IPS-18c (cell line): Measurements from ENCODE around the gene RALY.

Experiments
- H3K4me3 ChIP-seq: 2 replicates; pipeline ENCODE4 v1.7.0; 2013; ENCODE audit warnings: low read depth, mild to moderate bottlenecking, low read length, moderate library complexity; ENCODE audit not compliant: insufficient read depth
- H3K9me3 ChIP-seq: one replicate; pipeline ENCODE4 v1.6.1; 2013; ENCODE audit warnings: mild to moderate bottlenecking, low read length, moderate library complexity; ENCODE audit not compliant: control insufficient read depth, insufficient read depth

Gene RALY

DNA sequence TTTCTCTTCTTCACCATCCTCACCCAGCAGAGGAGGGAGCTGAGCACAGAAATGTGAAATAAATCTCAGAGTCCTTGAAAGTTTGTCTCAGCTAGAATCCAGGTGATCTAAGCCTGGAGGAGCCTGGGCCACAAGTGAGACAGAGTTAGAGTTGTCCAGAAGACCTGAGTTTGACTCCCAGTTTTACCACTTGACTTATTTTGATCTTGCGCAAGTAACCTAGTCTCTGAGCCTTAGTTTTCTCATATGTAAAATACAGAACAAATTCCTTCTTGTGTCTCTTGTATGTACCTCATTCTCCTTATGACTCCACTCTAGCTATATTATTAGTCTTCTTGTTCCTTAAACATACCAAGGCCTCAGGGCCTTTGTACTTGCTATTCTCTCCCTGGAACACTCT is 36.7 kb downstream of the RALY start:
- Histone ChIP-seq H3K9me3 (no peaks in the 10 kb centered on the region), H3K4me3 (no peak overlapping the region)

GRCh38 chr20:34033903-34034302 is 40.2 kb downstream of the RALY start:
- no peak overlapping the region for H3K4me3 ChIP-seq
- no peaks in the 10 kb centered on the region for H3K9me3 ChIP-seq

DNA sequence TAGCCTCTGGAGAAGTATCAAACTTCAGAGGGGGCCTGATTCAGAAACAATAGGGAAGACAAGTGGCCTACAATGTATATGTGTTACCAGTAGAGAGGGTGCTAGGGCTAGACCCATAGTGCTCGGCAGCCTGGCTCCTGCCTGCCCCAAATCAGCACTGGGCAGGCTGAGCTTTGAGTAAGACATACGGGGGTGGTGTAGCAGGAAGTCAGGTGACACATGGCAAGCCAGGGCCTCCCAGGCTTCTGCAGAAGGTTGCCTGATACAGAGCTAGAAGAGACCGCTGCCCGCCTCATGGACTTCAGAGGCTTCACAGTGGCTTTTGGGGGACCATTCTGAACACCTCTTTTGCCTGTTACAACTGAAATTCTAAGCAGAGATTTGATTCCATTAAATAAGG is 43.4 kb downstream of the RALY start:
- no peaks in the 10 kb centered on the region for H3K9me3 ChIP-seq
- H3K4me3 ChIP-seq, result no peak overlapping the region

DNA sequence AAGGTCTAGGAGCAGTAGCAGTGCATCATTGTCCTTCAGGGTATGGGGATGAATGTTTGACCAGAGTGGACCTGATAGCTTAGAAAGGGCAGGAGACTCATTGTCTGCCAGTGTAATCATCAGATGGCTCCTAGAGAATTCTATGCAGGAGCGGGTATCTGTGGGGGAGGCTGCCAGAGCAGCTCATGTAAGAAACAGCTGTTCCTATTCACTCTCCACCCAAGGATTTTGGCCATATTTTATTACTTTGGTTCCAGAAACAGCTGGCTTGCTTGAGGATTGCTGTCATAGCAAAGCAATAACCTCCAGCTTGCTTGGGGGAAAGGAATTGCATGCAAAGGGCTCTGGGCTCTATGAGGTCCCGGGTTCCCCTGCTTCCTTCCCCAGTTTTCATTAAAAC is 44.1 kb downstream of the RALY start:
- no peaks in the 10 kb centered on the region for H3K9me3 ChIP-seq

GRCh38 chr20:34040300-34040995 is 46.7 kb downstream of the RALY start:
- Histone ChIP-seq H3K4me3 (no peak overlapping the region), H3K9me3 (no peaks in the 10 kb centered on the region)

More for the DNA sequence above, 44.1 kb downstream of the RALY start:
- H3K4me3 ChIP-seq, result no peak overlapping the region

DNA sequence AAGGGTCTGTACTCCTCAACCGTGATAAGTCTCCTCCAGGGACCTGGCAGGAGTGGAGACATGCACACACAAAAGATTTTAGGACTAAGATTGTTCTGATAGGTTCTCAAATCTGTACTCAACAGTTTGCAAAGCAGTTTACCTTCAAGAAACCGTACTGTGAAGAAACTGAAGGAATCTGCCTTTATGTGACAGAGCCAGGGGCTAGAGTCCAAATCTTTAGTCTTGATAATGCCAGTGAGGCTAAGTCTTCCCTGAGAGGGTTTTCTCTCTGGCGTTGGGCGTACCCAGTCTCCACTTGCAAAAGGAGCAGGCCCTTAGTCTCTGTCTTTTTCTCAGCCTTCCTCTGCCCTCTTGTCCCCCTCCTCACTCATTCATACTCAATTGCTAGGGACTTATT is 47.5 kb downstream of the RALY start:
- no peaks in the 10 kb centered on the region for H3K9me3 ChIP-seq
- H3K4me3 ChIP-seq, result no peak overlapping the region; the same call in 1 of the 2 replicates

GRCh38 chr20:34042262-34042661 is 48.6 kb downstream of the RALY start:
- Histone ChIP-seq H3K9me3 (no peaks in the 10 kb centered on the region), H3K4me3 (no peak overlapping the region)

GRCh38 chr20:34043025-34043424 is 49.3 kb downstream of the RALY start:
- Histone ChIP-seq H3K9me3 (no peaks in the 10 kb centered on the region), H3K4me3 (no peak overlapping the region)

GRCh38 chr20:34045294-34045693 is 51.6 kb downstream of the RALY start:
- H3K9me3 ChIP-seq, result no peaks in the 10 kb centered on the region
- H3K4me3 ChIP-seq, result no peak overlapping the region

GRCh38 chr20:34045930-34046725 is 52.4 kb downstream of the RALY start:
- Histone ChIP-seq H3K4me3 (no peak overlapping the region), H3K9me3 (no peaks in the 10 kb centered on the region)

DNA sequence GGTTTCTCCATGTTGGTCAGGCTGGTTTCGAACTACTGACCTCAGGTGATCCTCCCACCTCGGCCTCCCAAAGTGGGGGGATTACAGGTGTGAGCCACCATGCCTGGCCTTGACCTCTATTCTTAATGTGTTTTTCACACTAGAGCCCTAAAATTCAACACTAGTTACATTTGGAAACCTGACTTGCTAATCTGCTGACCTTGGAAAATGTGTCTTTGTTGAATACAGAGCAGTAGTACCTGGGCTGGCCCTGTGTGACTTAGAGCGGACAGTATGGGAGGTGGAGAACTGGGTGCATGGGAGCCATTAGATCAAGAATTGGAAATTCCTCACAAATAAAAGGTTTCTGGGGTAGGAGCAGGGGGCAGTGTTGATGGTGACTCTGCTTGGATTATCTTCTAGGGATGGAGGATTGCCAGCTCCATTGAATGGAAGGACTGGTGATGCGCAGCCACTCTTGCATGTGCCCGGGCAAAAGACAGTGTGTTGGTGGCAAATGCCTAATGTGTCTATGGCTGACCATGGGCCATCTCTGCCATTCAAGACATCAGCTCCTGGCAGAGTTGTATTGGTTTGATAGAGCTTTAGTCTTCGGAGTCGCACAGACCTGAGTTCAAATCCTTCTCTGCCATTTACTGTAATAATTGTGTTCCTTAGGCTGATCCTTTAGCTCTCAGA is 53.4 kb downstream of the RALY start:
- Histone ChIP-seq H3K9me3 (no peaks in the 10 kb centered on the region), H3K4me3 (no peak overlapping the region)

DNA sequence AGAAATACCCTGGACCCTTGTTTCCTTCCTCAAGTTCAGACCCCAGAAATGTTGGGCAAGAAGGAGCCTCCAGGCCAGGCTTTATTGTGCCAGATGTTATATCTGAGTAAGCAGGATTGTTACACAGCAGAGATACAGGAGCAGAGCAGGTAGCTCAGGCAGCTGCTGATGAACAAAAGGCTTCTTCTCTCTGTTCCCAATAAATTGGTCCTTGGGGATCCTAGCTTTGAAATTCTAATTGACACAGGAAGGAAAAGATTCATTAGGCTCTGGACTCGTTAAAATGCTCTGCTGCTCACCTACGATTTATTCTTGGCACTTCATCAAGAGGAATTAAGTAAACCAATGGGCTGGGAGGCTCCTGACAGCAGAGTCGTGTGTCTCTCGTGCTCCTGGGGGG is 54.2 kb downstream of the RALY start:
- Histone ChIP-seq H3K4me3 (no peak overlapping the region), H3K9me3 (no peaks in the 10 kb centered on the region)

DNA sequence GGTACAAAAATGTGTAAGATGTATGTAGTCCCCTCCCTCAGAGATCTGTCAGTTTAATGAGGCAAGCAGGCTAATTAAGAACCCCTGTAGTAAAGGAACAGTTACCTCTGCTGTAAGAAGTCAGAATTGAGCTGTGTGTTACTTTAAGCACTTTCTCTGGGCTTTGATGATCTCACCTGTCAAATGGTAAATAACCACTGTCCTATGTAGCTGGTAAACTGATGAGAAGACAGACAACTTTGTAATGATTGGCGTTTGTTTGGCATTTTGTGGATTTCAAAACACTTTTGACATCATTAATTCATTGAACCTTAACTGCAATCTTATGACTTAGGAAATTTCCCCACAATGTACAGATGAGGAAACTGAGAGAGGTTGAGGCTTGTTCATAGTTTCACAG is 55.7 kb downstream of the RALY start:
- no peaks in the 10 kb centered on the region for H3K9me3 ChIP-seq
- H3K4me3 ChIP-seq, result no peak overlapping the region

DNA sequence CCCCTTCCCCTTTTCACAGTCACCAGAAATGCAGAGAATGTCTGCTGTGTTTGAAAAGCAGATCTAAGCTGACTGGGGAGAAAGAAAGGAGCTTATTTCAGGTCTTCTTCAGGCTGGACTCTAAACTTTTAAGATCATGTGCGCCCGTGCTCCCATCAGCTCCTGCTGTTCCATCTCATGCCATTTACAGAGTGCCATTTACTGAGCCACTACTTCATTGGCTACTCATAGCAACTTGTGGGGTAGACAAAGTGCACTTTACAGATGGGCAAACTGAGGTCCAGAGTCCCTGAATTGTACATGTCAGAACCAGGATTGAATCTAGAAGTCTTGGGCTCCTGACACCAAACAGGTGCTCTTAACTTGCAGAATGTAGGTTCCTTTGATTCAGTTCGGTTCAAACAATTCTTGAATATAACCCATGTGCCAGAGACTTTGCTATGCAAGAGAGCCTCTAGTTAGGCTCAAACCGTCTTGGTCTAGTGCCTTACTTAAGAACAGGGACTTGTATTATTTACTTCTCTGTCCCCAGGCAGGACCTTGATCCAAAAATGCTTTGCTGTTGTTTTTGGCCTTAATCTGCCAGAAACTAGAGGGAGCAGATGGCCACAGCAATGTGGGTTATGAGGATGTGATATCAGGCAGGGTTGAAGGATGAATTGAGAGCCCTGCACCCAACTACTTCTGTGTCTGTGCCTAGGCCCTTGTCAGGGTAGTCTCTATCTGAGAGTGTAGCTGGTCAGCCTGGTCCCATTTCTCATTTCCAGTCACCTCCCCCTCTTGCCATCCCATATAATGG is 56.4 kb downstream of the RALY start:
- Histone ChIP-seq H3K9me3 (no peaks in the 10 kb centered on the region), H3K4me3 (no peak overlapping the region)

- Histone ChIP-seq H3K9me3 (no peaks in the 10 kb centered on the region), H3K4me3 (no peak overlapping the region)
Observed at GRCh38 chr20:34052414-34052813, 58.7 kb downstream of the RALY start.

GRCh38 chr20:34055290-34055689 is 61.6 kb downstream of the RALY start:
- Histone ChIP-seq H3K9me3 (no peaks in the 10 kb centered on the region), H3K4me3 (no peak overlapping the region)

DNA sequence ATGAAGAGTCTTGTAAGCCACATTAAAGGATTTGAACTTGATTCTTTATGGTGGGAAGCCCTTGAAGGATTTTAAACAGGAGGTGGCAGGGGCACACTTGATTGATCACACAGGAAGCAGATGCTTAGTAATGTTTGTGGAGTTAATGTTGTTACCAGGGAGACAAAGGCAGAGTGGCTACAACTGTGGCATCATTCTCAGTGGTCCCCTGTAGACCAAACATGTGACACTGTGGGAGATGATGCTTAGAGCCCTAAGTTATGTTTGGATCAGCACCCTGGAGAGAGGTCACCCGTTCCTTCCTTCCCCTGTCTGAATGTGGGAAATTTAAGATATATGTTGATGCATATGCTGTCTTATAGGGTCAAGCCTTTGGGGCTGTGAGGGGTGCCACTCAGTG is 65.1 kb downstream of the RALY start:
- H3K4me3 ChIP-seq, result no peak overlapping the region
- H3K9me3 ChIP-seq, result no peaks in the 10 kb centered on the region
